Measurements from ENCODE around the gene TRIM54. TPM values are rescaled to one million over a fixed set of nuclear protein-coding genes. Genes with fewer than 3 reads are reported as not detected.
A peak's percentile ranks its signal among the peaks of the same experiment; 100 is the strongest.

TRIM54 gene, protein sequence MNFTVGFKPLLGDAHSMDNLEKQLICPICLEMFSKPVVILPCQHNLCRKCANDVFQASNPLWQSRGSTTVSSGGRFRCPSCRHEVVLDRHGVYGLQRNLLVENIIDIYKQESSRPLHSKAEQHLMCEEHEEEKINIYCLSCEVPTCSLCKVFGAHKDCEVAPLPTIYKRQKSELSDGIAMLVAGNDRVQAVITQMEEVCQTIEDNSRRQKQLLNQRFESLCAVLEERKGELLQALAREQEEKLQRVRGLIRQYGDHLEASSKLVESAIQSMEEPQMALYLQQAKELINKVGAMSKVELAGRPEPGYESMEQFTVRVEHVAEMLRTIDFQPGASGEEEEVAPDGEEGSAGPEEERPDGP
- 8.2 and 9.8 TPM in 2 replicates for total RNA-seq (2021)
- Bru-seq, nascent RNA, result percentile 53 among the genes with signal in this experiment
- percentile 48 among the genes with signal in this experiment for BruChase-seq, experiment 1, labeled RNA remaining after a 2-hour chase
- BruChase-seq, experiment 2, labeled RNA remaining after a 6-hour chase, result percentile 66 among the genes with signal in this experiment
- long read RNA-seq, transcript TRIM54-202 (9 exons, 1,967 nt), result major isoform, 6 of 13 reads
- long read RNA-seq, partial matches to known transcripts, result 1 of 13 reads
- long read RNA-seq, other reads (novel, unspliced or antisense), result 5 of 13 reads

DNA sequence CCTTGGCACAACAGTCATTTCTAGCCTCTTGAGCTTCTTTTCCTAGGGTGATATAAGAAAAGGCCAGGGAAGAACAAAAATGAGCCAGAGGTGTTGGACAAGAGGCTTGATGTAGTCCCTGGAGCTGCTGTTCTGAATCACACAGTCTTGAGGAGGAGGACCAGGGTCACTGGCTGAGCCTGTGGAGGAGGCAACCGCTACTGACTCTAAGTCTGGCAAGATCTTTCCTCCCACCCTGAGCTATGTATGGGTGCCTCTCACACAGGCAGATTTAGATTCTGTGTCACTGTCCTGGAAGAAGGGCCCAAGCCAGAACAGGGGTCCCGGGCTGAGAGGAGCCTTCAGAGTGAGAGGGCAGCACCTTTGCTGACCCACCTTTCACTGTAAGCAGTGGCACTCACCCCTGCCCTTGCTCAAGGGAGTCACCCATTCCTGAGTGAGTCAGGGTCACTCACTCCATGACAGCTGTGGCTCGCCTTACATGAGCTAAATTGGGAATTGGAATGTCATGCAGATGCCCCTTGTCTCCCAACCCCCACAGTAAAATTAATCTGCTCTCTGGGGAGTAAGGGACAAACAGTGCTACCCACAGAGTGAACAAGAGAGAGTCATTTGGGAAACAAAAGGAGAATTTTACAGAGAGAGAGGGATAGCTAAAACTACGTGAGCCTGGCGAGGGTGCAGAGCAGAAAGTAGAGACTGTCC lies at the start of gene TRIM54:
TRIM54 (plus strand) TSS at position 575 of the 705 bp plus-strand sequence. CDS start 303 bp downstream, outside the sequence.
- Histone ChIP-seq H3K9me2 (ENCODE audit: insufficient read depth) (no peaks in the 10 kb centered on the region), H3K4me1 (replicated peaks; ENCODE audit: insufficient read depth) (peaks cover 37% of the 10 kb centered on the region), H3K27ac (peak within 1 kb of the TSS; percentile 70), H4K20me1 (ENCODE audit: insufficient read depth) (no peaks in the 10 kb centered on the region), H2AFZ (peak within 1 kb of the TSS; percentile 83), H3K4me2 (peak within 1 kb of the TSS; percentile 71), H3K79me2 (ENCODE audit: low read depth) (no peaks in the 10 kb centered on the region), H3K4me3 (peak within 1 kb of the TSS; percentile 29; the same call in 1 of the 2 replicates), H3F3A (ENCODE audit: insufficient read depth, low read depth) (peaks cover 30% of the 10 kb centered on the region; the same call in 1 of the 2 replicates), H3K36me3 (ENCODE audit: low read depth) (no peaks in the 10 kb centered on the region), H3K9me3 (ENCODE audit: insufficient read depth, low read depth) (no peaks in the 10 kb centered on the region), H3K27me3 (ENCODE audit: insufficient read depth, low read depth) (no peaks in the 10 kb centered on the region)
- no TSS peak for BruUV-seq (replicated peaks)
- ChIA-PET POLR2A (ENCODE audit: unreplicated experiment) (interaction anchor here (0.6 to 2.1 kb wide), 3 partner anchors 11 to 497 kb away, joined by 3 to 10 read pairs (median 4); no protein-coding TSS in a partner anchor), CTCF (interaction anchor here (1.5 to 2.9 kb wide), 3 partner anchors 11 to 21 kb away, joined by 5 to 22 read pairs (median 6); no protein-coding TSS in a partner anchor)
- intact Hi-C loops (cut with micrococcal nuclease; ENCODE audit: unreplicated experiment), result loop anchor here (2.0 to 5.0 kb wide), 2 partner anchors 70 to 189 kb away; partner anchors contain the start of genes ATRAID and SLC5A6
- TF ChIP-seq, protein P1, sequence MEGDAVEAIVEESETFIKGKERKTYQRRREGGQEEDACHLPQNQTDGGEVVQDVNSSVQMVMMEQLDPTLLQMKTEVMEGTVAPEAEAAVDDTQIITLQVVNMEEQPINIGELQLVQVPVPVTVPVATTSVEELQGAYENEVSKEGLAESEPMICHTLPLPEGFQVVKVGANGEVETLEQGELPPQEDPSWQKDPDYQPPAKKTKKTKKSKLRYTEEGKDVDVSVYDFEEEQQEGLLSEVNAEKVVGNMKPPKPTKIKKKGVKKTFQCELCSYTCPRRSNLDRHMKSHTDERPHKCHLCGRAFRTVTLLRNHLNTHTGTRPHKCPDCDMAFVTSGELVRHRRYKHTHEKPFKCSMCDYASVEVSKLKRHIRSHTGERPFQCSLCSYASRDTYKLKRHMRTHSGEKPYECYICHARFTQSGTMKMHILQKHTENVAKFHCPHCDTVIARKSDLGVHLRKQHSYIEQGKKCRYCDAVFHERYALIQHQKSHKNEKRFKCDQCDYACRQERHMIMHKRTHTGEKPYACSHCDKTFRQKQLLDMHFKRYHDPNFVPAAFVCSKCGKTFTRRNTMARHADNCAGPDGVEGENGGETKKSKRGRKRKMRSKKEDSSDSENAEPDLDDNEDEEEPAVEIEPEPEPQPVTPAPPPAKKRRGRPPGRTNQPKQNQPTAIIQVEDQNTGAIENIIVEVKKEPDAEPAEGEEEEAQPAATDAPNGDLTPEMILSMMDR (conservative IDR thresholded peaks at IDR 0.05), result no peak
- TF ChIP-seq EZH2 (IDR thresholded peaks at IDR 0.05; ENCODE audit: low read depth), result no peak
- DNase-seq, result peak; percentile 43 to 73

DNA sequence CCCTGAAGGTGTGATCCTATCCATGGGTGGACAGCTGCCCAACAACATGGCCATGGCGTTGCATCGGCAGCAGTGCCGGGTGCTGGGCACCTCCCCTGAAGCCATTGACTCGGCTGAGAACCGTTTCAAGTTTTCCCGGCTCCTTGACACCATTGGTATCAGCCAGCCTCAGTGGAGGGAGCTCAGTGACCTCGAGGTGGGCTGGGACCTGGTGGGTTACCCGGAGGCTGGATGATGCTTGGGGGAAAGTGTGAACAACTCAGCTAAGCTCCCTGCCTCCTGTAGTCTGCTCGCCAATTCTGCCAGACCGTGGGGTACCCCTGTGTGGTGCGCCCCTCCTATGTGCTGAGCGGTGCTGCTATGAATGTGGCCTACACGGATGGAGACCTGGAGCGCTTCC lies 48.9 kb upstream of the TRIM54 start:
- no peak for DNase-seq
- Histone ChIP-seq H3K36me3 (ENCODE audit: low read depth) (peaks cover 20% of the 10 kb centered on the region), H3K4me1 (replicated peaks; ENCODE audit: insufficient read depth) (no peaks in the 10 kb centered on the region), H2AFZ (no peak overlapping the region), H3F3A (ENCODE audit: insufficient read depth, low read depth) (no peaks in the 10 kb centered on the region), H3K4me3 (no peak overlapping the region), H3K9me3 (ENCODE audit: insufficient read depth, low read depth) (no peaks in the 10 kb centered on the region), H4K20me1 (ENCODE audit: insufficient read depth) (no peaks in the 10 kb centered on the region; the same call in 1 of the 2 replicates), H3K27me3 (ENCODE audit: insufficient read depth, low read depth) (no peaks in the 10 kb centered on the region), H3K27ac (no peak overlapping the region), H3K9me2 (ENCODE audit: insufficient read depth) (no peaks in the 10 kb centered on the region), H3K4me2 (no peak overlapping the region), H3K79me2 (ENCODE audit: low read depth) (no peaks in the 10 kb centered on the region)
- CTCF ChIA-PET, result no interaction called here
- intact Hi-C loops (cut with micrococcal nuclease; ENCODE audit: unreplicated experiment), result no loop called here
- POLR2A ChIA-PET (ENCODE audit: unreplicated experiment), result no interaction called here
- BruUV-seq (replicated peaks), result no TSS peak
- TF ChIP-seq, protein P1 (conservative IDR thresholded peaks at IDR 0.05), result no peak
- no peak for TF ChIP-seq EZH2 (IDR thresholded peaks at IDR 0.05; ENCODE audit: low read depth)

DNA sequence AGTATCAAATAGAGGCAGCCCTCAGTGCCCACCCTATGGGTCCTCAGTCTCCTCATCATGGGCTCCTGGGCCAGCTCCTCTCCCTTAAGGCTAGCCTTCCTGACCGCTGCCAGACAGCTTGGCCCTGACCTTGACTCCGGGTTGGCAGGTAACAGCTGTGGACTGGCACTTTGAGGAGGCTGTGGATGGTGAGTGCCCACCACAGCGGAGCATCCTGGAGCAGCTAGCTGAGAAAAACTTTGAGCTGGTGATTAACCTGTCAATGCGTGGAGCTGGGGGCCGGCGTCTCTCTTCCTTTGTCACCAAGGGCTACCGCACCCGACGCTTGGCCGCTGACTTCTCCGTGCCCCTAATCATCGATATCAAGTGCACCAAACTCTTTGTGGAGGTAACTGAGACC lies 46.1 kb upstream of the TRIM54 start:
- ChIA-PET POLR2A (ENCODE audit: unreplicated experiment) (no interaction called here), CTCF (no interaction called here)
- no peaks in the 10 kb centered on the region for H3K9me3 ChIP-seq (ENCODE audit: insufficient read depth, low read depth)
- H3K27me3 ChIP-seq (ENCODE audit: insufficient read depth, low read depth), result no peaks in the 10 kb centered on the region
- no peaks in the 10 kb centered on the region for H3K9me2 ChIP-seq (ENCODE audit: insufficient read depth)
- no peaks in the 10 kb centered on the region for H3F3A ChIP-seq (ENCODE audit: insufficient read depth, low read depth)
- peaks cover 21% of the 10 kb centered on the region for H3K36me3 ChIP-seq (ENCODE audit: low read depth)
- H4K20me1 ChIP-seq (ENCODE audit: insufficient read depth), result no peaks in the 10 kb centered on the region; the same call in 1 of the 2 replicates
- no peak for DNase-seq
- no peak overlapping the region for H3K27ac ChIP-seq
- H3K79me2 ChIP-seq (ENCODE audit: low read depth), result no peaks in the 10 kb centered on the region
- no peaks in the 10 kb centered on the region for H3K4me1 ChIP-seq (replicated peaks; ENCODE audit: insufficient read depth)
- TF ChIP-seq EZH2 (IDR thresholded peaks at IDR 0.05; ENCODE audit: low read depth), result no peak
- TF ChIP-seq, protein P1 (conservative IDR thresholded peaks at IDR 0.05), result no peak
- no peak overlapping the region for H3K4me3 ChIP-seq
- no peak overlapping the region for H2AFZ ChIP-seq
- no peak overlapping the region for H3K4me2 ChIP-seq
- BruUV-seq (replicated peaks), result no TSS peak
- intact Hi-C loops (cut with micrococcal nuclease; ENCODE audit: unreplicated experiment), result no loop called here
